ENCODE data around the gene OXA1L. TPM values are rescaled to one million over a fixed set of nuclear protein-coding genes. Genes with fewer than 3 reads are reported as not detected.

The OXA1L gene
- total RNA-seq, 1 experiment from 2014 or later: 110 TPM

DNA sequence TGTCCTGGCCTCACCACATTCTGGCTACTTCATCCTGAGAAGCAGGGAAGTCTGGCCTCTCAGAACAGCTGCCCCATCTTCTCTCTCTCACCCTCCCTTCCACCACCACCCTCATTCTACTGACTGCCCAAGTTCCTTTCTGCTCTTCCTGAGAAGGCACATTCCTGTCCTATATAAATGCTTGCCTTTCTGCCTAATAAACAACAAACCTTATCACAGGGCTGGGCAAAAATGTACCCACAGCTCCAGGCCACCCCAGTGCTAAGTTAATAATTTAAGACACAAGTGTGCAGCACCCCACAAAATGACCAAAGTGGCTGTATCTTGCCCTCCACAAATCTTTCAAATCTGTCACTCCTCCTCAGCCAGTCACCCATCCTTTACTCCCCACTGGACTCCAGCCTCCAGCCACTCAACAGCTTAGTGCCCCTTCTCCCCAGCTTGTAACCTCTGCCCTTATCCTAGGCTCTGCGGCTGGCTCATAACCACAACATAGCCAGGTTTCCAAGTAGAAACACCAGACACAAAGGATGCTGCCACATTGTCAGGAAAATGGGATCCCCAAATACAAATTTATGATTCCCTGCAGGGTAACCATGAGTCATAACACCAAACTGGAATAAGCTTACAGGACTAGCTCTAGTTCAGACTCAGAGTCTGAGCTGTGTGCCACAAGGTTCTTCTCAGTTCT is 15.0 kb downstream of the OXA1L start:
- peak overlapping the region; percentile 30 for H3K27ac Mint-ChIP-seq (ENCODE audit: unreplicated experiment)
- H3K27me3 Mint-ChIP-seq (ENCODE audit: insufficient read depth, unreplicated experiment): no peaks in the 10 kb centered on the region
- POLR2A ChIA-PET: interaction anchor here (1.2 kb wide), 1 partner anchor 41 kb away, joined by 3 read pairs; no protein-coding TSS in a partner anchor
- intact Hi-C loops (cut with micrococcal nuclease; ENCODE audit: unreplicated experiment): no loop called here
- H3K4me1 Mint-ChIP-seq (ENCODE audit: low read depth, unreplicated experiment): peaks cover 10% of the 10 kb centered on the region
- no peak for DNase-seq
- no peaks in the 10 kb centered on the region for H3K27me3 ChIP-seq (replicated peaks; ENCODE audit: control insufficient read depth, insufficient read depth, low read length)
- no peak overlapping the region for H3K4me3 ChIP-seq (ENCODE audit: low read depth, low read length)
- H3K4me1 ChIP-seq: peaks cover 14% of the 10 kb centered on the region
- TF ChIP-seq, protein P1, sequence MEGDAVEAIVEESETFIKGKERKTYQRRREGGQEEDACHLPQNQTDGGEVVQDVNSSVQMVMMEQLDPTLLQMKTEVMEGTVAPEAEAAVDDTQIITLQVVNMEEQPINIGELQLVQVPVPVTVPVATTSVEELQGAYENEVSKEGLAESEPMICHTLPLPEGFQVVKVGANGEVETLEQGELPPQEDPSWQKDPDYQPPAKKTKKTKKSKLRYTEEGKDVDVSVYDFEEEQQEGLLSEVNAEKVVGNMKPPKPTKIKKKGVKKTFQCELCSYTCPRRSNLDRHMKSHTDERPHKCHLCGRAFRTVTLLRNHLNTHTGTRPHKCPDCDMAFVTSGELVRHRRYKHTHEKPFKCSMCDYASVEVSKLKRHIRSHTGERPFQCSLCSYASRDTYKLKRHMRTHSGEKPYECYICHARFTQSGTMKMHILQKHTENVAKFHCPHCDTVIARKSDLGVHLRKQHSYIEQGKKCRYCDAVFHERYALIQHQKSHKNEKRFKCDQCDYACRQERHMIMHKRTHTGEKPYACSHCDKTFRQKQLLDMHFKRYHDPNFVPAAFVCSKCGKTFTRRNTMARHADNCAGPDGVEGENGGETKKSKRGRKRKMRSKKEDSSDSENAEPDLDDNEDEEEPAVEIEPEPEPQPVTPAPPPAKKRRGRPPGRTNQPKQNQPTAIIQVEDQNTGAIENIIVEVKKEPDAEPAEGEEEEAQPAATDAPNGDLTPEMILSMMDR (IDR thresholded peaks at IDR 0.05; ENCODE audit: insufficient read depth in 1 of 2, low read depth in 1 of 2, low read length in 1 of 2, severe bottlenecking in 1 of 2, unreplicated experiment in 1 of 2): no peak
- peak overlapping the region; percentile 5 for H3K4me3 Mint-ChIP-seq (ENCODE audit: unreplicated experiment)
- no peaks in the 10 kb centered on the region for H3K9me3 Mint-ChIP-seq (ENCODE audit: unreplicated experiment)
- peaks cover 4% of the 10 kb centered on the region; the same call in 1 of the 2 replicates for H3K36me3 ChIP-seq (ENCODE audit: control insufficient read depth, insufficient read depth, low read length)
- peaks cover 94% of the 10 kb centered on the region for H3K36me3 Mint-ChIP-seq (ENCODE audit: insufficient read depth, unreplicated experiment)
- CTCF ChIA-PET: interaction anchor here (0.5 to 1.4 kb wide), 2 partner anchors 41 to 68 kb away, joined by 3 to 4 read pairs; no protein-coding TSS in a partner anchor
- BruUV-seq (replicated peaks): no TSS peak
- H3K9me3 ChIP-seq: no peaks in the 10 kb centered on the region

DNA sequence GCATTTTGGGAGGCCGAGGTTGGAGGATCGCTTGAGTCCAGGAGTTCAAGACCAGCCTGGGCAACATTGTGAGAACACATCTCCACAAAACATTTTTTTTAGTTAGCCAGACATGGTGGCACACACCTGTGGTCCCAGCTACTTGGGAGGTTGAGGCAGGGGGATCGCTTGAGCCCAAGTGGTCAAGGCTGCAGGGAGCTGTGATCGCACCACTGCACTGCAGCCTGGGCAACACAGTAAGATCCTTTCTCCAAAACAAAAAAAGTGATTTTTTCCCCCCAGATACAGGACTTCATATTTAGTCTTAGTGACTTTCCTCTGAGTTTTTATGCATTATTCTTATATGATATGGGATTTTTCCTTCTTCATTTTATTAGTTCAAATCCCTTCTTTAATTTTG is 20.2 kb downstream of the OXA1L start:
- CTCF ChIA-PET: no interaction called here
- Mint-ChIP-seq H3K4me3 (ENCODE audit: unreplicated experiment) (no peak overlapping the region), H3K36me3 (ENCODE audit: insufficient read depth, unreplicated experiment) (peaks cover 89% of the 10 kb centered on the region), H3K9me3 (ENCODE audit: unreplicated experiment) (no peaks in the 10 kb centered on the region), H3K27me3 (ENCODE audit: insufficient read depth, unreplicated experiment) (no peaks in the 10 kb centered on the region), H3K27ac (ENCODE audit: unreplicated experiment) (peak overlapping the region; percentile 25), H3K4me1 (ENCODE audit: low read depth, unreplicated experiment) (peaks cover 12% of the 10 kb centered on the region)
- H3K9me3 ChIP-seq: no peaks in the 10 kb centered on the region
- BruUV-seq (replicated peaks): no TSS peak
- no peaks in the 10 kb centered on the region for H3K27me3 ChIP-seq (replicated peaks; ENCODE audit: control insufficient read depth, insufficient read depth, low read length)
- DNase-seq: no peak
- intact Hi-C loops (cut with micrococcal nuclease; ENCODE audit: unreplicated experiment): no loop called here
- POLR2A ChIA-PET: interaction anchor here (0.5 kb wide), 1 partner anchor 32 kb away, joined by 3 read pairs; no protein-coding TSS in a partner anchor
- H3K4me1 ChIP-seq: peaks cover 31% of the 10 kb centered on the region
- H3K36me3 ChIP-seq (ENCODE audit: control insufficient read depth, insufficient read depth, low read length): 0 out of 2 replicates have a peak, but pooled peaks cover 1% of the 10 kb centered on the region
- TF ChIP-seq, protein P1 (IDR thresholded peaks at IDR 0.05; ENCODE audit: insufficient read depth in 1 of 2, low read depth in 1 of 2, low read length in 1 of 2, severe bottlenecking in 1 of 2, unreplicated experiment in 1 of 2): no peak
- H3K4me3 ChIP-seq (ENCODE audit: low read depth, low read length): no peak overlapping the region

DNA sequence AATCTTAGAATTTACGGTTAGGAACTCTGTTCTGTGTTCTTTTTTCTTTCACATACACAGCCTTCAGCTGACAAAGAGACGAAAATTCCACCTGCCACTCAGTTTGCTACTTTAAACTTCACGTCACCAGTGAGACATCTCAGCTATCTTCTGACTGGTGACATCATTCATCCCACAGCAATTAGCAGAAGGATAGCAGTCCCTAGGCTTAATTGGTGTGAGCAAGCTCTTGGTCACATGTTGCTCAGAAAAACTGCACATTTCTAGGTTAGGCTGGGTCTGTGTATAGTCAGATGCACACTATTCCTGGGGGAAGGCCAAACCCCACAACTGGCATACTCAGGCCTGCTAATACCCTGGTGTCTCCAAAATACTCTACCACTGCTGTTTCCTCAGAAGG is 24.8 kb downstream of the OXA1L start:
- Mint-ChIP-seq H3K27ac (ENCODE audit: unreplicated experiment) (peak overlapping the region; percentile 46), H3K4me3 (ENCODE audit: unreplicated experiment) (peak overlapping the region; percentile 12), H3K4me1 (ENCODE audit: low read depth, unreplicated experiment) (peaks cover 26% of the 10 kb centered on the region), H3K36me3 (ENCODE audit: insufficient read depth, unreplicated experiment) (peaks cover 85% of the 10 kb centered on the region), H3K27me3 (ENCODE audit: insufficient read depth, unreplicated experiment) (no peaks in the 10 kb centered on the region), H3K9me3 (ENCODE audit: unreplicated experiment) (no peaks in the 10 kb centered on the region)
- intact Hi-C loops (cut with micrococcal nuclease; ENCODE audit: unreplicated experiment): no loop called here
- Histone ChIP-seq H3K4me1 (peaks cover 50% of the 10 kb centered on the region), H3K4me3 (ENCODE audit: low read depth, low read length) (no peak overlapping the region), H3K9me3 (no peaks in the 10 kb centered on the region), H3K27me3 (replicated peaks; ENCODE audit: control insufficient read depth, insufficient read depth, low read length) (no peaks in the 10 kb centered on the region), H3K36me3 (ENCODE audit: control insufficient read depth, insufficient read depth, low read length) (peaks cover 2% of the 10 kb centered on the region; the same call in 1 of the 2 replicates)
- no TSS peak for BruUV-seq (replicated peaks)
- TF ChIP-seq, protein P1 (IDR thresholded peaks at IDR 0.05; ENCODE audit: insufficient read depth in 1 of 2, low read depth in 1 of 2, low read length in 1 of 2, severe bottlenecking in 1 of 2, unreplicated experiment in 1 of 2): no peak
- DNase-seq: peak; percentile 39 to 45
- ChIA-PET POLR2A (interaction anchor here (0.9 to 1.1 kb wide), 2 partner anchors 16 to 25 kb away, joined by 4 read pairs; no protein-coding TSS in a partner anchor), CTCF (interaction anchor here (0.9 to 1.2 kb wide), 3 partner anchors 16 to 209 kb away, joined by 4 to 5 read pairs (median 4); no protein-coding TSS in a partner anchor)
